HG02759 (cell line): Measurements from ENCODE around the gene CYP11A1.

Source experiments
- ATAC-seq: cut with Tn5 transposase; IDR thresholded peaks from one replicate; pipeline ENCODE4 v1.9.1; 2021; ENCODE audit warnings: mild to moderate bottlenecking, moderate library complexity; ENCODE audit not compliant: unreplicated experiment

The CYP11A1 gene

DNA sequence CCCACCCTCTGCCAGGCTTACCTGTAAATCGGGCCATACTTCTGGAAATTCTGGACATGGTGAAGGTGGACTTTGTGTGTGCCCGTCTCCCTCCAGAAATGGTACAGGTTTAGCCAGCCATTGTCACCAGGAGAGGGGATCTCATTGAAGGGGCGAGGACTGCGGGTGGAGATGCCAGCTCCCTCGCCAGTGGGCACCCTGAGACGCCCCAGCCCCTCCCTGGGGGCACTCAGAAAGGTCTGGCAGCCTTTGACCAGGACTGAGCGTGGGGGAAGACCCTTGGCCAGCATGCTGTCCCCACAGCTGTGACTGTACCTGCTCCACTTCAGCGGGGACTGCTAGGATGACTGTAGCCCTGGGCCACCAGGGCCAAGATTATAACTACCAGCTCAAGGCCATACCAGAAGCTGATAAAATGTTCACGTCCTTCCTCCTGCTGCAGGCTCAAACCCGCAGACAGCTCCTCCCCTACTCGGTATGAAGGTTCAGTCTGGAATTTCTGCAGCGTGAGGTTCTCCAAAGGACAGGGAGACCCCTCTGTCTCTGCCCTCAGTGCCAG, at the start of gene CYP11A1:
TSS of gene CYP11A1 (minus strand) at position 351 of the 559 bp plus-strand sequence. CDS start at position 290, 61 bp downstream.
- ATAC-seq, result no peak

DNA sequence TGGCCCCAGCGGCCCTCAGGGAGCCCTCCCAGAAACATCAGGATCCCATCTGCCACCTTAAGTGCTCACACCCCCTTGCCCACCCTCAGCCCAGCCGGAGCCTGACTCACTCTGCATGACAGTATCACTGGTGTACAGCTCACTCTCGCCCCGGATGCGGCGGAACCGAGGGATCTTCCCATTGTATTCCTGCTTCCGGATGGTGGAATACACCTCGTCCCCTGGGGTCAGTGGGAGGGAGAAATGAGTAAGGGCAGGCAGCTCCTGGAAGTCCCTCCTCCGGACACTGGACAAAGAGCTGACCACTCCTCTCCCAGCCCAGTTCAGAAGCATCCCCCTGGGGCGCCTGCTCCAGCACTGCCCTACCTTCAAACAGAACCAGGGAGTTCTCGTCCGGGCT, 49.8 kb upstream of the CYP11A1 start:
- ATAC-seq, result no peak

DNA sequence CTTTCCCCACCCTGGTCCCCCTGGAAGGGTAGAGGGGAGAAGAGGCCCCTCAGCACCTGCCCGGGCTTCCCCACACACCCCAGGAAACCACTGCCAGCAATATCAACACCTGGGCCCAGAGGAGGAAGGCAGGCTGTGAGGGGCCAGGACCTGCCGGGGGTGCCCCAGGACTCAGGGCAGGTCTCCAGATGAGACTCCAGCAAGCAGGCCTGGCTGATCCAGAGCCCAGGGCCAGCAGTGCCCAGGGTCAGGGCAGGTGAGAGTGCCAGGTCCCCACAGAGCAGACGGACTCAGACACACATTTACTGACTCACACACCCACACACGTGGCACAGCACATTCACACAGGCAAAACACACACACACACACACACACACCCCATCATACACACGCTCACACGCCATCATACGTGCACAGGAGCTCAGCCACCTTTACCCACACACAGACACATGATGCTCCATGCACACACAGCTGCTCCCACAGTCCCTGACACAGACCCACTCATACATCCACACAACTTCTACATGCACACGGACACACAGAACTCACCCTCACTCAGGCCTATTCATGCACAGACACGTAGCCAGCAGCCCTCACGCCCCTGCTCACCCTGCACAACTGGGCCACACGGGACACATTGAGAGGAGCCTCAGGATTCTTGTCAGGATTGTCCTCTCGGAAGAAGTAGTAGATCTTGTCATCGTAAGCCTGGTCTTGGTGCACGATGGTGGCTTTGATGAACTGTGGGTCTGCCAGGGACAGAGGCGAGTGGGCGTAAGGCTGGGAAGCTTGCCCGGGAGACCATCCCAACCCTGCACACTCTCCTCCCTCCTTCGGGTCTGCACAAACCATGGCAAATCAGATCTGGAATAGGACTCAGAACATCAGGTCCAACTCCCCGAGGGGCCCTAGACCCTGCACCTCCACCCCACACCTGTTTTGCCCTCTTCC, 48.8 kb upstream of the CYP11A1 start:
- no peak for ATAC-seq

DNA sequence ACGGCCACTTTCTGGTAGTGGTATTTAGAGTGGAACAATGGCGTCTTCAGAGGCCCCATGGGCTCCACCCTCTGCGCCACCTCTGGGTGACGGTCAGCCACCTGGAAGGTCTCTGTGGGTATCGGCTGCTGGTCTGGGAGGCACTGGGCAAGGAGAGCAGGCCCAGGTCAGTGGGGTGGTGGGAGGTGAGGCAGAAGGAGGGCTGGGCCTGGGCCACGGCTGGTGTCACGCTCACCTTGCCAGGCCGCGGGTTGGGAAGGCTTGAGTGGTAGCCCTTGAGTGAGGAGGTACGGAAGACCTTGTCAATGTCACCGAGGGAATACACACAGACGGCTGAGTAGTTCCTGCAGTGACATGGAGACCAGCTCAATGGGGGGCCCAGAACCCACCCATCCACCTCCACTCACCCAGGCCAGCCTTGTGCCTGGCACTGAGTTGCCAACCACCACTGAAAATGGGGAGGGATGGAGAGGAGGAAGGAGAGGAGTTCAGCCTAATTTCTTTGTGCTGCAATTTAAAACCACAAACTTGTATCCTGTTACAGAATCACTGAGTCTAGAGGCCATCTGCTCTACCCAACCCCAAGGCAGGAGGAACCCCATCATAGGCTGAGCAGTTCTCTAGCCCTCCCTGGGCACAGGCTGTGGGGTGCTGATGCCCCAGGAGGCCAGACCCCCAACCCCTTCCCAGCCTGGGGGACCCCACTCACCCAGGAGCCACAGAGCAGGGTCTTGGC, 47.3 kb upstream of the CYP11A1 start:
- no peak for ATAC-seq

DNA sequence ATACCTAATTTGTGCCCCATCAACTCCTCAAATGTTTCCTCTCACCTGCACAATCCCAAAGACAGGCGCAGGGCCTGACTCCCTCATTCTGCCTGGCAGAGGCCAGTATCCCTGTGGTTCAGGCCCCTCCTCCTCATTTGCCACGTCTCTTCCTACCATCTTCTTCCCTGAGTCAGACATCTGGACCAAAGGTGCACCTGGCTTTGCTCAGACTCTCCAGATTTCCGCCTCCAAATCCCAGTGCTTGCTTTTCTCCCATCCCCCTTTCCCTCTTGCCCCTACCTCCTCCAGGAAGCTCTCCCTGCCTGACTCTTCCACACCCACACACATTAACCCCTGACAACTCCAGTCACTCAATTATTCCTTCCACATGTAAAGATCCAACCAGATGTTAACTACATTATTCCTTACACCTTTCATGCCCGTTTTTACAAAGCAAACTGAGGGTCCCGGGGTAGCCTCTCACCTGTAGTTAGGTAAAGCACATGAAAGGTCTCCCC, 46.7 kb upstream of the CYP11A1 start:
- ATAC-seq, result no peak

DNA sequence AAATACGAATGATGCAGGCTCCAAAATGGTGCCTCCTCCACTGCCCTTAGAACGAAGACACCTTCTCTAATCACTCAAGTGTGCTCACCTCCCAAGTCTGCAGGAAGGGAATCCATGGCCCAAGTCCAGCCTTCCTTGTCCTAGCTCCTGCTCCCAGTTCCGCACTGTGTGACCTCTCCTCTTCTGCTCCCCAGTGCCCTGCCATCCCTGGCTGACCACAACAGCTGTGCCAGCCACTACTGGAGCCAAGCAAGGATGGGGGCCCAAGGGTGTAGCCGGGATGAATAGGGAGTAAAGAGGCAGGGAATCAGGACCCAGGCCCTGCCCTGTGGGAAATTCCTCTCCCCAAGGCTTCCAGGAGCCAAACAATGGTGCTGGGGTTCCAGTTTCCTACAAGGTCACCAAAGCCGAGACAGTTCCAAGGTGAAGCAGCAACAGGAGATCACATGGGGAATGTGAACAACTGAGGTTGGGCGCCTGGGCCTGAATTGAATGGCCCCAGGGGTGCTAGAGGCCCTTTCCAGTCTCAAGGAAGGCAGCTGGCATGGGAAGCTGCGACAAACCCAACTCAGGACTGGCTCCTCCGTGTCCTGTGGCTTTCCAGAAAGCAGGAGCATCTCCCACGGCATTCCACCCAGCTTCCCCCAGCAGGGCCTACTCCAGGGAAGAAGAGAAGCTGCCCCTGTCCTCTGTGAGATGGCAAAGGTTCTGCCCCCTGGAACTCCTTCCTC, 46.1 kb upstream of the CYP11A1 start:
- no peak for ATAC-seq

DNA sequence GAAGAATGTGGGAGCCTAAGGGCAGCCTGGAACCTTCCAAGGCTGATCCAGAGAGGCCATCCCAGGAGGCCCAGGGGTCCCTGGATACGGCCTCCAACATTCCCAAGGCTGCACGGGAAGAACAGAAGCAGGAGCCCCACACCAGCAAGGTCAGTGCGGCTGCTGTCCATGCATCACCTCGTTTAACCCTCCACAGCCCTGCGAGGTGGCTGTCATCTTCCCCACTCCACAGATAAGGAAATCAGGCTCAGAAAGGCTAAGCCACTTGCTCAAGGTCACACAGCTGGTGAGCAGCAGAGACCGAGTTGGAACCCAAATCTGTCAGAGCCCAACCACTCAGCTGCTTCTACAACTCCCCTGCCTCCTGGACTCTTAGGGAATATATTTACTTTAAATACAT, 44.7 kb upstream of the CYP11A1 start:
- no peak for ATAC-seq

DNA sequence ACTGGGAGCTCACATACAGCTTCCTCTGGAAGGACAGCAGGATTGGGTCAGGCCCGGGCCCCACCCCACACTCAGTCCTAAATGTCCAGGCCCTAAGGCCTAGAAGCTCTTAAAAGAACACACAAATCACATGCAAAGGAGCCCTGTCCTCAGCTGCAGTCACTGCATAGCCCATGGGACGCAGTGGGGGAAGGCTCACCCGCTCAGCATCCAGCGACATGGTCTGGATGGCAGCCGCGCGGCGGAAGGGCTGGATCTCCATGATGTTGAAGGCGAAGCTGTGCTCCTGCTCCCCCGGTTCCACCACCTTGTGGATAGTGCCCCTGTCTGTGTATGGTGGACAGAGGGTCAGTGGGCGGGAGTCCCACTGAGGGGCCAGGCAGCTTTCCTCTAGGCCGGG, 44.2 kb upstream of the CYP11A1 start:
- ATAC-seq, result no peak

DNA sequence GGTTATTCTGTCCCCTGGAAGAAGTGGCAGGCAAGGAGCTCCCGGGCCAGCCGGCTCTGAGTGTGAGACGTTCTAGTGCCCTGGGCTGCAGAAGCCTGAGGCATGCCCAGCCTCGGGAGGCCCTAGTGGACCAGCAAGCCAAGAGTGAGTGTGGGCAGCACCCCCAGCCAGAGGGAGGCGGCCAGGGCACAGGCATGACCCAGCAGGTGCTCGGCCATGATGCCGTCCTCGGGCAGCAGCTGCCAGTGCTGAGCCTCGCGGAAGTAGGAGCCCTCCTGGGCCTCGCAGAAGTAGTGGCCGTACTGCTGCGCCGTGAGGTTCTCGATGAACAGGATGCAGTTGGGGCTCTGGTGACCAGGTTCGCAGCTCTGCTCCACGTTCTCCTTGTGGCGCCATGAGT, 43.1 kb upstream of the CYP11A1 start:
- ATAC-seq, result no peak

DNA sequence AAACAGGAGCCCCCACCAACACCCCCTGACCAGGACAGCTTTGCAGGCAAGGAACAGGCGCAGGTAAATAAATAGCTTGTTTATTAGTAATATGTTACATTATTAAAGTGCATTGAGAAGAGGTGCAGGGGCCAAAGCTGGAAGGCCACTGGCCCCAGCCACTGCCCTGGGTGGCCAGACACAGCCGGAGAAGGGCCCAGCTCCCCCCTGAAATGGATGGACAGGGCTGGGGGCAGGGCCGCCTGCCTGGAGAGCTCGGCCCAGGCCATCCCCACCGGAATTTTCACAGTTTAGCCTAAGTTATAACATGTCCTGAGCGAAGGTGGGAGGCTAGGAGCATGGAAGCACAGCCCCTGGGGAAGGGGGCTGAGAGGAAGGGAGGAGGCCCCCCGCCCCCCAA, 41.8 kb upstream of the CYP11A1 start:
- no peak for ATAC-seq

DNA sequence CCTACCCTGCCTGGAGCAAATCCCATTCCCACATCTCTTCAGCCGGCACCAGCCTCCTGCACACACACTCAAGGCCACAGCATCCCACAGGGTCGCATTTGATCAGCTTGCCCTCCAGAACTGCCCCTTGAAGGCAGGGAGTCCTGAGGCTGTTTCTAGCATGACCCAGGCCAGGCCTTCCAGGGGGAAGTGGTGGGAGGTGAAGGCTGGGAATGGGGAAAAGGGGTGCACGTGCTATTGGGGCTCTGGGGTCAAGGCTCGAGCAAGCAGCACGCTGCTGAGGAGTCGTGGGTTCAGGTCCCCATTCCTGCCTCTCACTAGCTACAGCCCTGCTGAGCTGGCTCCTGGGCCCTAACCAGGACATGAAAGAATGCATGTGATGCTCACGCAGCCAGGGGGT, 41.4 kb upstream of the CYP11A1 start:
- no peak for ATAC-seq

DNA sequence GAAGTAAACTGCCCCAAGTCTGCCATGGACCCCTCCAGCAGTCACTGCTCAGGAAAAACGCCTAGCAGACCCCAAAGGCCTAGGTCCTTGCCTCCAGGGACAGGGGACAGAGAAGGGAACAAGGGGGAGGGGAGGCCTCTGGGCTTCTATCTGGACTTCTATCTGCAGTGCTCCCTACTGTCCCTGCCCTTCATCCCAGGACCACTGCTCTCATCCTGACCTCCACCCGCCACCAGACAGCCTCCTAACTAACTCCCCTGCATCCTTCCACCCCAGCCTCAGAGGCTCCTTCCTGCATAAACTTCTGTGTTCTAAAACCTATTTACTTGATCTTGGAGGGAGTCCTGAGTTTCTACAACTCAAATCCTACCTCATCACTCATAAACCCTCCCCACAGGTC, 40.9 kb upstream of the CYP11A1 start:
- no peak for ATAC-seq

DNA sequence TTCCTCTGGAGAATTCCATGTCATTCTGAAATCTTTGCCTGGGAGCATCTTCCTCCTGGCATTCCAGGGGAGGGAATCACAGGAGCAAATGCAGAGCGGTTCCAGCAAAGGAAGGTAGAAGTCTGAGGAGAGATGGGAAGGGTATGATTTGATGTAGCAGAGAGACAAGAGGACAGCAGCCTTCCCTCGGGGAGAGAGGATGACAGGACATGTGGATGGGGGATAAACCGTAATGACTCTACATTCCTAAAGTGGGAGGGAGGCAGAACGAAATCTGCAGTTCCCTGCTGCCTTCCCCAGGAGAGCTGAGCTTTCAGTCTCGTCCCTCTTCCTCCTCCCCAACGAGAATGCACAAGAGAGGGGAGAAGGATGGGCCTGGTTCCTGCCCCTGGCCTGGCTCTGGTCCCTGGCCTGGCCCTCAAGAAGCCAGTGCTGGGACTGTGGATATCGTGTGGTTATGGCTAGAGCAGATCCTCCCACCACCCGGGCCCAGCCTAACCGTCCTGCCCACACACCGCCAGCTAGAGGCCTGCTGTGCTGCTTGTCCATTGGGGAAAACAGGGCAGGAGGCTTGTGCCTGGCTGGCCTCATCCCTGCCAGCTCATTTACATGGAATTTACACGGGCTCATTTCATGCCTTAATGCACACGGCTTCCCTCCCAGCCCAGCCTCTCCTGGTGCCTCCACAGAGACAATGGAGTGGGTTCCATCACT, 39.7 kb upstream of the CYP11A1 start:
- ATAC-seq, result no peak

DNA sequence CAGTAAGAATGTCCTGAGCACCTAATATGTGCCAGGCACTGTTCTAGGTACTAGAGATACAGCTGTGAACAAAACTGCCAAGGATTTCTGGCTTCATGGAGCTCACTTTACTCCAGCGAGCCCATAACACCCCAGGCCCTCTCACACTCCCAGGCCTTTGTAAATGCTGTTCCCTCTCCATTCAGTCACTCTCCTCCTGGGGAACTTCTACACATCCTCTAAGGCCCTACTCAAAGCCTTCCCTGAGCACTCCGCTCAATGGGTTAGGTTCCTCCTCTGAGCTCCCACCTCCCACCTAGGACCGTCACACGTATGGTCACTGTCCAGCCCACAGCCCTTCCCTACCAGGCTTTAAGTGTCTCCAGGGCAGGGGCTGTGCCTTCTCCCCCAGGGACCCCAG, 39.1 kb upstream of the CYP11A1 start:
- ATAC-seq, result no peak

DNA sequence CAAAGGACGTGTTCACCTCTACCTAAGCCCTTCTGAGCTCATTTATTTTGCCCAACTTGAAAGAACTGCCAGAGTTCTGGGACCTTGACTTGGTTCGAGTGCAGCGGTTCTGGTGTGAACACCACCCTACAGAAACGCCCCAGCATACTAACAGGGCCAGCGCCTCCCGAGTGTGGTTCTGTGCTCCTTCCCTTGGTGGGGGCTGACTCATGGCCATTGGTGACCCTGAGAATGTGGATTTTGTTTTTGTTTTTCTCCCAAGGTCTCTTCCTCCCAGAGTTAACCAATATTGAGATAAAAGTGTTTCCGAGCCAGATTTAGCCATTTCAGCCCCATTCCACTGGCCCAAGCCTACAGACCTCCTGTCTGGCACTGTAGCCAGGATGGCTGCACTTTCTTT, 38.4 kb upstream of the CYP11A1 start:
- no peak for ATAC-seq

DNA sequence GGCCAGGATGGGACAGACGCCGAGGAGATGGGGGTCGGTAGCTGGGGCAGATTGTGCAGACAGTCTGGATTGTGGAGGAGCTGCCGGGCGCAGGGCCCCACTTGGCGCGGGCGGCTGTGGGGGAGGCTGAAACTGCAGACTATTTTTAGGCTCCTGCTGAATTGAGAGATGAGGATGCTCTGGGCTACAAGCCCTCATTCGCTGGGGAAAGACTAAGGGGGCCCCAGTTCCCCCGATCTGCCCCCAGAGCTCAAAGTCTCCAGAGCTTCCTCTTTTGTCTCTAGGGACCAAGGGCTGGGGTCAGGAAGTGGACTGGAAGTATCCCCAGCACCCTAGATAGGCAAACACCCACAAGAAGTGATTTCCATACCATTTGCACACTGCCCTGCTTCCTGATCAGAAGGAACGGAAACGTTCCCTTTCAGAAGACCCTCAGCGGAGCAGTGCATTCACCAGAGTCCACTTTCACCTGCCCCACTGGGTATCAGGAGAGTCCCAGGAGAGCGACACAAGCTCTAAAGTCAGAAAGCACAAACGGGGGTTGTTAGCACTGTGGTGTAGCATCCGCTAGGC, 36.6 kb upstream of the CYP11A1 start:
- peak; percentile 36 for ATAC-seq

DNA sequence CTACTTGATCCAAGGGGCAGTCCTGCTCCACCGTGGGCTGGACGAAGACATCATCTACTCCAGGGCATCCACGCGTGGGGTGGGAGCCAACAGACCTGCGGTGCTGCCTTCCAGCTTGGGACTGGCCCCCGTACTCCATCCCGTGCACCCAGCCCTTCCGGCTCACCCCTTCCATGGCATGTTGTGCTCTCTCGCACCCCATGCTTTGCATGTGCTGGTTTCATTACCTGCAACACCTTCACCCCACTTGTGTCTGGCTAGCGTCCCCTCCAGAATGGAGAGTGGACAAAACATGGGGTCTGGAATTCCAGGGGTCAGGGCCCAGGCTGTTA, 36.1 kb upstream of the CYP11A1 start:
- no peak for ATAC-seq

DNA sequence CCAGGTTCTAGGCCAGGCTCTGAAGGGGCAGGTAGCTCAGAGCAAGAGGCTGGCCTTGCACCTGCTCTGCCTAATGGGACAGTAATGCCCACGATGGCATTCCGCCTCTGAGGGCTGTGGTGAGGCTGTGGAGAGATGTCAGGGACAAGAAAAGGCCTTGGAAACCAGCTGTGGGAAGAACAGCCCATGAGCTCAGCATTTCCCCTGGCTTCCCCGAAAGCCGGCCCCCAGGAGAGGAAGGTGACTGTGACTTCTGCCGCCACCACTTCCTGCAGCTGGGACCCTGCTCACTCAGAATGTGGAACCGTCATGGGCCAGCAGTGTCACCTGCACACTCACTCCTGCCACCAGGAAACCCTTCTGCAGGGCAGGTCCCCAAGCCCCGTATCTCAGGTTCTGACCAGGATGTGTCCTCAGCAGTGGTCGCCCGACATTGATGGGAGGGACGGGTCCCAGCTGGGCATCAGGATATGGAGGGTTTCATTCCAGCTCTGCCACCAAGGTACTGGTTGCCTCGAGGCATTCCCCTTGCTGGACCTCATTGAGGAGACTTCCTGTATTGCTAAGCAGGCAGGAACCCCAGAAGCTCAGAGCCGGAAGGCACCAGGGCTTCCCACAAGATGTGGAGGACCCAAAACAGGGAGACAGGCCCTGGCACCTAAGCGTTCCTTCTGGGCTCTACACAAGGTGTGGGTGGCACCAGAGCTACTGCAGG, 35.6 kb upstream of the CYP11A1 start:
- peak; percentile 32 for ATAC-seq

DNA sequence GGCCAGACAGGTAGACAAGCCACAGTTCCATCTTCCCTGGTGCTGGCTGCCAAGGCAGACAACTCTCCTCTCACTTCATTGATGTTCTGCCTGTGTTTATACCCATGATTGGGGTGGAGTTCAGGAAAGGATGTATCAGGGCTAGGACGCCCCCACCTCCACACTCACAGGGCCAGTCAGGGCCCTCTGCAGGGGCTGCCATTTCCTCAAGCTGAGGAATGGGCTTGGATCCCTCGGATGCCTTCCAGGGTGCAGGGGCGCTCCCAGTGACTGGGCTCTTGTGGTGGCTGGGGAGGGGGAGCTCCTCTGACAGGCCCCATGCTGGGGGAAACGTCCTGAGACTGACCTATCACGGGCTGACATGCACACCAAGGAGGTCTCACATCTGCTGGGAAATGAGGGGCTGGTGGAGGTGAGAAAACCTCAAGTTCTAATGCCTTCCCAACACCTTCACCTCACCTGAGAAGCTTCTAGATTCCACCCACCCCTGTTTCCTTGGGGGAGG, 34.9 kb upstream of the CYP11A1 start:
- ATAC-seq, result no peak
